NCI-H2107 treated with DMSO at 0.1 percent for 48 hours (cell line): Measurements from ENCODE around the gene PTK6.
A peak's percentile ranks its signal among the peaks of the same experiment; 100 is the strongest.

Experiments used
- DNase-seq: peaks from one replicate; lab custom pipeline; 2025; ENCODE audit not compliant: unreplicated experiment; lab: John Stamatoyannopoulos, UW

PTK6 gene

GRCh38 chr20:63545814-63546213 lies 8.6 kb upstream of the PTK6 start:
- DNase-seq: no peak

GRCh38 chr20:63544958-63545516 lies 7.9 kb upstream of the PTK6 start:
- DNase-seq: no peak

GRCh38 chr20:63544241-63544957 lies 7.2 kb upstream of the PTK6 start:
- no peak for DNase-seq

- DNase-seq: no peak
These were observed 6.6 kb upstream of the PTK6 start for GRCh38 chr20:63543733-63544132.

GRCh38 chr20:63543131-63543530 lies 6.0 kb upstream of the PTK6 start:
- no peak for DNase-seq

DNA sequence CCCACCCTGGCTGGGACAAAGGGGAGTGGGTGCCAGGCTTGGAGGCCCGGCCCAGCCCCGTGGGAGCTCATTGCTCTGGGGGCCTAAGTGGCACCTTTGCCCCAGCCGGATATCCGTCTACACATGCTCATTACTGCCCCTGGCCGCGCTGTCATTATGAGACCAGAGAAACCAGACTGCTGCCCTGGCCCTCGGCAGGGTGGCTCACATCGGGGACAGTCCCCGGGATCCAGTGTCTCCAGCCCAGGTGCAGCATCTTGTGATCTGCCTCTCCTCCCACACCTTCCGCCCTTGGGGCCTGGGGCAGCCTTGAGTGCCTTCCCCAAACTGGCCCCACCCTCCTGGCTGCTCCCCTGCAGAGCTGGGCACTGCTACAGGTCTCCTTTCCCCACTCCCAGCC lies 5.5 kb upstream of the PTK6 start:
- no peak for DNase-seq

DNA sequence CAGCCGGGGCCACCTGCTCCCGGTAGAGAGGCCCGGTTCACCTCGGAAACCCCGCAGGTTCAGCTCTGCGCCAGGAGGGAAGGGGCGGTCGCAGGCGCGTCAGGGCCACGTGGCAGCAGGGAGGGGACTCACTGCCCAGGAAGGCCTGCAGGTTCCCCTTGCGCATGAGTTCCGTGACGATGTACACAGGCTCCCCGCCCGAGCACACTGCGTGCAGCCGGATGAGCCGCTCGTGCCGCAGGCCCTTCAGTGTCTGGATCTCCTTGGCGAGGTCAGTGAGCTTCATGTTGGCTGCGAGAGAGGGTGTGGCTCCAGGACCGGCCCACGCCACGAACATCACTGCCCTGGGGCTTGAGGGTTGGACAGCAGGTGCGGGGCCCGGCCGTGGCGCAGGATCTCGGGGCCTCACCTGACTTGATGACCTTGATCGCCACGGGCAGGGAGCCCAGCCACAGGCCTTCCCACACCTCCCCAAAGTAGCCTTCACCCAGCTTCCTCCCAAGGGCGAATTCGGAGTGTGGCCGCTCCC lies 4.9 kb upstream of the PTK6 start:
- DNase-seq: no peak

GRCh38 chr20:63541371-63541770 lies 4.2 kb upstream of the PTK6 start:
- no peak for DNase-seq

DNA sequence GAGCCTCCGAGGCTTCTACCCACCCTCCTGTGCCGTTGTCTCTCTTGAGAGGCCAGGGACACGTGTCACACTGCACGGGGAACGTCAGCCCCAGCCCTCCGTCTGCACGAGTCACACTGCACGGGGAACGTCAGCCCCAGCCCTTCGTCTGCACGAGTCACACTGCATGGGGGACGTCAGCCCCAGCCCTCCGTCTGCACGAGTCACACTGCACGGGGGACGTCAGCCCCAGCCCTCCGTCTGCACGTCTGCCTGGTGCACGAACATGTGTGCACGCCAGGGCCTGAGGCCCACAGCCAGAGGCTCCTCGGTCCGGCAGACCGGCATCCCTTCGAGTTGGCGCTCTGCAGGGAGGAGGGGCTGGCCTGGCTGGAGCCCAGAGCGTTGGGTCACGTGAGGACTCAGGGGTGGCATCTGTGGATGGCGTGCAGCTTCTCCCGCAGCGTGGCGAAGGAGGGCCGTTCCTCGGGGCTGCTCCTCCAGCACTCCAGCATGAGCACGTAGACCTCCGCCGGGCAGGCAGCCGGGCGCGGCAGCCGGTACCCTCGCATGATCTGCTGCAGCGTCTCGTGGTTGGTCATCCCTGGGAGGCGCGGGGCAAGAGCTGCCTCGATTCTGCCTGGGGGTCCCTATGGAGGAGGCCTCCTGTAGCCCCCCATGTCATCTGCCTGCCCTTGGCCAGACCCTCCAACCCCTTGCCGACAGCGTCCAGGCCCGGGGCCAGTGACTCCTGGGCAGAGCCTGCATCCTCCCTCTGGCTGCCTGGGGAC lies 3.4 kb upstream of the PTK6 start:
- no peak for DNase-seq

DNA sequence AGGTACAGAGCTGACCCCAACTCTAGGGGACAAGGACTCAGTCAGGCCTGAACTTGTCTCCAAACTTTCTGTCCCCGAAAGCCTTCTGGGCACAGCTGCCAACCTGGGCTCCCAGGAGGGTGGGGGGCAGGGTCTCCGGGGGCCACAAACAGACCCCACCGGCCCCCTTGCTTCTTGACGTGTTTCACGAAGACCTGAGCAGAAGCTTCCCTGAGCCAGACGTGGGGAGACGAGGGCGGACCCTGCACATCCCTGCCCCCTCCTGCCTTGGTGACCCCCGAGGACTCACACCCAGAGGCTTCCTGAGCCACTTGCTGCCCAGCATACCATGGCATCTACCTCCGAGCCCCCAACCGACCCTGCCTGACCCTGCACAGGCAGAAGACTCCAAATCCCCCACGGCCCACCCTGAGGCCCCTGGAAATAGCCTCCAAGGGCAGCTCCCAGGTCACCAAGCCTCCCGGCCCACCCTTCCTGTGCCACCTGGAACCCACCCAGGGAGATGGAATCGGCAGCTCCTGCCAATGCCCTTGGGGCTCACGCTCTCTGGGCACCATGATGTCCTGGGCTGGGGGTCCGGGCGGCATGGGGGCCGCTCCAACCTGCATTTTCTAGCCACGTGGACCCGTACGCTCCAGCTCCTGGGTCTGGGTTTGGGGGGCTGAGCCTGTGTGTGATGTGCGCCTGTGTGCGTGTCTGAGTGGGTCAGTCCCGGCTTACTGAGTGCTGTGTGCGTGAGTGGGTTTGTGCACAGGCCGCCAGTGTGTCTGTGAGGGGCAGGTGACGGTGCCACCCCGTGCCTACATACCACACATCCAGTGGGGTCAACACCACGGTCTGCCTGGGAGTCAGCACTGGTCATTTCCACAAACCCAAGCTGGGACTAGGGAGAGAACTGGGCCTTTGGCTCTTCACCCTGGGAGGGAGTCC lies 2.5 kb upstream of the PTK6 start:
- DNase-seq: no peak

- DNase-seq: no peak
These were observed 1.9 kb upstream of the PTK6 start for GRCh38 chr20:63539092-63539430.

GRCh38 chr20:63538204-63539091 lies 1.3 kb upstream of the PTK6 start:
- DNase-seq: peak; percentile 66

GRCh38 chr20:63537525-63538203 lies 488 bp upstream of the PTK6 start:
- DNase-seq: peak; percentile 38

GRCh38 chr20:63536241-63536977 lies 767 bp downstream of the PTK6 start:
- no peak for DNase-seq

DNA sequence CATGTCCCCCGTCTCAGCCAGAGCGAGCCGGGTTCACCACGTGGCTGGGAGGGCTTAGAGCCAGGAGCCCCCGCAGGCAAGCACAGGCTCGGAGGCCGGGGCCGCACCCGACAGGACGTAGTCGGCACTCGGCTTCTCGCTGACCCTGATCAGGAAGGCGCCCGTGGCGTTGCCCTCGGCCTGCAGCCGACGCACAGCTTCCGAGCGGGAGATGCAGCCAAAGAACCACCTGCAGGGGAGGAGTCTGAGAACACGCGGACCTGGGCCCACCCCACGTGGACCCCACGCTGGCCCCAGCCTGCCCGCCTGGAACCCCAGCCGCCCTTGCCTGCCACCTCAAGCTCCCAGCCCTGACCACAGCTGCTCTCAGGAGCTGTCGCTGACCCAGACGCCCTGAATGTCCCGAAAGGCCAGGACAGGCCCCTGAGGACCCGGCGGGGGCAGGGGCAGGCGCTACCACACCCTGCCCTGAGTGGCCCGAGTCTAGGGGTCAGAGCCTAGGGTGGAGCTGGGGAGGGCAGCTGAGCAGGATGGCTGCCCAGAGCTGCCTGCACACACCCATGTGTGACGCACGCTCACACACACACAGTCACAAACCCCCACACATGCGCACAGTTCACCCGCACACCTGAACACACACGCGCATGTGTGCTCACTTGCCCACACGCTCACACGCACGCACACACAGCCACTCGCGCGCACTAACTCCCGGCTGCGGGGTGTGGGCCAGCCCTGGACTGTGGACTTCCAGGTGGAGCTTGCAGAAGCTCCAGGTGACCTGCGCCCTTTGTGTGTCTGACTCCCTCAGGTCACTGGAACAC lies 2.1 kb downstream of the PTK6 start:
- DNase-seq: no peak

GRCh38 chr20:63534427-63534830 lies 2.7 kb downstream of the PTK6 start:
- DNase-seq: no peak

- DNase-seq: no peak
These were observed 3.2 kb downstream of the PTK6 start for GRCh38 chr20:63533871-63534393.

DNA sequence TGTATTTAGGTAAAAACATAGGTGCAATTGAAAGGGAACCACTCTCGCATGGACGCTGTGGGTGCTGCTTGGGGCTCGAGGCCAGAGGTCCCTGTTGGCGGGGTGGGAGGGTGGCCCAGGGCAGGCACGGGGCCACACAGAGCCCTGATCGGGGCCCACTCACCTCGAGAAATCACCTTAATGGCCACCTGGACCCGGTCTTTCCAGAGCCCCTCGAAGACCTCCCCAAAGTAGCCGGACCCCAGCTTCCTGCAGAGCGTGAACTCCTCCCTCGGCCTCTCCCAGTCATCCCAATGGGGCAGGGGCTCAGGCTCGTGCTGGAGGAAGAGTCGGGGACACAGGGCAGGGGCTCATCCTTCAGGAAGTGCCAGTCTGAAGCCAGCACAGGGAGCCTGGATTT lies 3.8 kb downstream of the PTK6 start:
- no peak for DNase-seq
